Mucosa of descending colon (tissue), 3 donors: ENCODE measurements around the gene RNF17. TPM values are rescaled to one million over a fixed set of nuclear protein-coding genes. Genes with fewer than 3 reads are reported as not detected.
"Not testable (repeated sequence)": the region's sequence is repeated elsewhere in the genome, so short reads cannot be mapped to it uniquely, and the experiment has no call there.

Source experiments
- ATAC-seq: fragments of 200-7000 bp; cut with Tn5 transposase; one replicate; pipeline ENCODE4 v1.9.1; 2020; ENCODE audit warnings: mild to moderate bottlenecking, moderate library complexity
- DNase-seq, 3 donors: peaks; one replicate each; pipeline ENCODE4 v3.0.0-alpha.2; 2020
- H3K36me3 ChIP-seq: fragments of 200-600 bp; one replicate; pipeline ENCODE4 v1.8.0; 2021; ENCODE audit warnings: low read depth, mild to moderate bottlenecking
- H3K4me1 ChIP-seq: fragments of 200-600 bp; one replicate; pipeline ENCODE4 v1.8.0; 2021; ENCODE audit warnings: low read depth, mild to moderate bottlenecking
- H3K4me3 ChIP-seq: fragments of 200-600 bp; one replicate; pipeline ENCODE4 v1.8.0; 2021; ENCODE audit warnings: mild to moderate bottlenecking
- H3K9me3 ChIP-seq: fragments of 200-600 bp; one replicate; pipeline ENCODE4 v1.8.0; 2021; ENCODE audit warnings: mild to moderate bottlenecking
- CTCF ChIP-seq: fragments of 200-600 bp; IDR thresholded peaks from one replicate; pipeline ENCODE4 v1.8.0; 2022; ENCODE audit warnings: antibody characterized with exemption, mild to moderate bottlenecking
- intact Hi-C, 2 donors: fragments of 100-400 bp; cut with DNase I in 1 of 2; cut with micrococcal nuclease in 1 of 2; formaldehyde crosslinking; loops; one replicate each; pipeline versions ENCODE4 v1.11.0 to v1.11.1; 2022; cut with DNase I, micrococcal nuclease
- total RNA-seq, 3 donors: library from RNA; stranded (reverse); fragmentation: NEBNext Ultra II Directional in 2 of 3; extraction: Animal tissue kit (Norgen Biotek cat#: 25700) in 2 of 3; gene quantifications; one replicate each; pipeline versions ENCODE4 v1.2.1 to v1.2.4, GENCODE V29; 2021 to 2023
- donor health status: DM: no; HTN: no; CAD: no; lungs with moderate emphysema.
- donor health status: DM: no; HTN: no; CAD: no.
- donor health status: DM: no; HTN: yes; CAD: no.

RNF17 gene
- total RNA-seq, 3 donors from 2014 or later = not detected

- intact Hi-C loops = no loop called here
- DNase-seq = no peak
Observed at GRCh38 chr13:24802074-24802473, 38.1 kb downstream of the RNF17 start.

DNA sequence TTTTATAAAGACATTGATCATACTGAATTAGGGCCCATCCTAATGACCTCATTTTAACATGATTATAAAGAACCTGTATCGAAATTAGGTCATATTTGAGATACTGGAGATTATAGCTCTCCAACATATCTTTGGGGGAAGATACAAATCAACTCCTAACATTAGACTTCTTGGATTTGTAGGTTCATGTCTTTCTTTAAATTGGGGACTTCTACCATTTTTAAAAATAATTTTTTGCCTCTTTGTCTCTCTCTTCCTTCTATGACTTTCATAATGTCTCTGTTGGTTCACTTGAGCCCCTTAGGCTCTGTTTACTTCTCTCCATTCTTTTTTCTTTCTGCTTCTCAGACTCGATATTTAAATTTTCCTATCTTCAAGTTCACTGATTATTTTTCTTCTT, 57.2 kb downstream of the RNF17 start:
- intact Hi-C loops = no loop called here
- no peak for TF ChIP-seq CTCF
- ATAC-seq (no peak), DNase-seq (no peak)
- H3K9me3 ChIP-seq = no peaks in the 10 kb centered on the region
- no peaks in the 10 kb centered on the region for H3K4me1 ChIP-seq
- no peaks in the 10 kb centered on the region for H3K36me3 ChIP-seq
- no peak overlapping the region for H3K4me3 ChIP-seq

More at GRCh38 chr13:24802074-24802473, 38.1 kb downstream of the RNF17 start:
- Histone ChIP-seq H3K9me3 (no peaks in the 10 kb centered on the region), H3K4me1 (no peaks in the 10 kb centered on the region), H3K36me3 (no peaks in the 10 kb centered on the region), H3K4me3 (no peak overlapping the region)
- no peak for TF ChIP-seq CTCF
- ATAC-seq = no peak

DNA sequence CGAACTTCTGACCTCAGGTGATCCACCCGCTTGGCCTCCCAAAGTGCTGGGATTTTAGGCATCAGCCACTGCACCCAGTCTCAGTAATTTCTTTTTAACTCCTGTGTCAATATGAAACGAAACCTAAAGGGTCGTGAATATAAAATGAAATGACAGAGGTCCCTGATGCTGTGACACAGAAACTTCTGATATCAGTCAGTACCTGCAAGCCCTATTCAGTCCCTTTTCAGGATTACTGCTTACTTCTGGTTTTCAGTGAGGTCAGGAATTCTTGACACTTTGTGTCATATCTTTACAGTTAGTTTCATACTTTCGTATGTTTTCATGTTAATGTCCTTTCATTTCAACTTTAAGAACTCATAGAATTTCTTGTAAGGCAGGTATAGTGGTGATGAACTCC, 58.7 kb downstream of the RNF17 start:
- Histone ChIP-seq H3K36me3 (no peaks in the 10 kb centered on the region), H3K4me1 (no peaks in the 10 kb centered on the region), H3K4me3 (no peak overlapping the region), H3K9me3 (no peaks in the 10 kb centered on the region)
- no peak for TF ChIP-seq CTCF
- intact Hi-C loops = no loop called here
- no peak for DNase-seq
- no peak for ATAC-seq

- intact Hi-C loops, ATAC-seq, DNase-seq, H3K9me3 ChIP-seq, H3K36me3 ChIP-seq, H3K4me3 ChIP-seq, H3K4me1 ChIP-seq: not testable (repeated sequence)
Observed at GRCh38 chr13:24823122-24823710, 59.2 kb downstream of the RNF17 start.

DNA sequence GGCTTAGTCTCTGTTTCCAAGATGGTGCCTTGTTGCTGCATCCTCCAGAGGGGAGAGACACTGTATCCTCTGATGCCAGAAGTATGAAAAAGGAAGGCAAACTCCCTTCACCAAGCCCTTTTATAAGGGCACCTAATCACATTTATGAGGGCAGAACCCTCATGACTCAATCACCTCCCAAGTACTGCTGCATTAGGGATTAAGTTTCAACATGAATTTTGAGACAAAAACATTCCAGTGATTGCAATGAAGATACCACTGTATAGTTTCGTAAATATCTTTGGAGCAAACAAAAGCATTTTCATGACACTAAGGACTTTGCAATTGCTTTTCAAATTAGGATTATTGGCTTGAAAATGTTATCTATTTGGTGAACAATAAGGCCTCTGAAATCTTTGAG, 63.8 kb downstream of the RNF17 start:
- intact Hi-C loops = no loop called here
- ATAC-seq = no peak

More for the DNA sequence above, 63.8 kb downstream of the RNF17 start:
- TF ChIP-seq CTCF = no peak
- Histone ChIP-seq H3K36me3 (no peaks in the 10 kb centered on the region), H3K9me3 (no peaks in the 10 kb centered on the region), H3K4me3 (no peak overlapping the region), H3K4me1 (no peaks in the 10 kb centered on the region)
- no peak for DNase-seq
